Lower lobe of right lung (tissue), 2 donors: ENCODE measurements around the gene NUAK1. TPM values are rescaled to one million over a fixed set of nuclear protein-coding genes. Genes with fewer than 3 reads are reported as not detected.
A peak's percentile ranks its signal among the peaks of the same experiment; 100 is the strongest.

Experiments
- ATAC-seq, 2 donors: fragments of 200-7000 bp; cut with Tn5 transposase; one replicate each; pipeline ENCODE4 v1.9.1; 2020 to 2022; ENCODE audit warnings: mild to moderate bottlenecking in 2 of 2, moderate library complexity in 2 of 2
- DNase-seq: peaks from one replicate; pipeline ENCODE4 v3.0.0-alpha.2; 2020
- H3K27ac ChIP-seq: fragments of 200-600 bp; one replicate; pipeline ENCODE4 v1.8.0; 2022
- H3K27me3 ChIP-seq: fragments of 200-600 bp; one replicate; pipeline ENCODE4 v1.8.0; 2022; ENCODE audit warnings: low read depth
- H3K36me3 ChIP-seq: fragments of 200-600 bp; one replicate; pipeline ENCODE4 v1.8.0; 2022; ENCODE audit warnings: mild to moderate bottlenecking
- H3K4me1 ChIP-seq: fragments of 200-600 bp; one replicate; pipeline ENCODE4 v1.8.0; 2022
- H3K4me3 ChIP-seq: fragments of 200-600 bp; one replicate; pipeline ENCODE4 v1.8.0; 2022; ENCODE audit warnings: mild to moderate bottlenecking
- H3K9me3 ChIP-seq: fragments of 200-600 bp; one replicate; pipeline ENCODE4 v1.8.0; 2022
- intact Hi-C: fragments of 100-400 bp; cut with DNase I; formaldehyde crosslinking; loops from one replicate; pipeline ENCODE4 v1.11.0; 2022
- total RNA-seq: library from RNA; stranded (reverse); fragmentation: NEBNext Ultra II Directional; extraction: Animal tissue kit (Norgen Biotek cat#: 25700); gene quantifications from one replicate; pipeline ENCODE4 v1.2.1, GENCODE V29; 2021
- TF ChIP-seq, protein P1 (sequence below): fragments of 200-600 bp; IDR thresholded peaks from one replicate; pipeline ENCODE4 v1.8.0; 2022; ENCODE audit warnings: antibody characterized with exemption, mild to moderate bottlenecking
- donor health status: DM: no; HTN: yes; CAD: no; lungs with severe emphysema.

NUAK1 gene
- total RNA-seq, 1 donor from 2014 or later: 17.5 TPM

DNA sequence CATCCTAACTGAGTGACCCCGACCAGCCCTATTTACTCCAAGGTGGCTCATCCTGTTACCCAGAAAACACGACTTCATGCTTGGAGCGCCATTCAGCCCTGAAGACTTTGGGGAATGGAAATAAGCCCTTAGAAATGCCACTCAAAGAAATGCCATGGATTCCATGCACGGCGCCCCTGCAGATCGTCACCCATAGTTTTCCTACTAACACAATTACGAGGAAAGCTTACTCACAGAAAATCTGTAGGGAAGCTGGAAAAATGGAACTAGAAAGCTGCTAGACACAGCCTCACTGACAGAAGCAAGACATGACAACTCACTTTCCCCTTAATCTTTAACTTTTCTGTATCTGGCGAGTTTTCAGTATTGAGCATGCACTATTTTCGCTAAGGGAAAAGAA, 19.5 kb downstream of the NUAK1 start:
- ATAC-seq (no peak), DNase-seq (no peak)
- TF ChIP-seq, protein P1, sequence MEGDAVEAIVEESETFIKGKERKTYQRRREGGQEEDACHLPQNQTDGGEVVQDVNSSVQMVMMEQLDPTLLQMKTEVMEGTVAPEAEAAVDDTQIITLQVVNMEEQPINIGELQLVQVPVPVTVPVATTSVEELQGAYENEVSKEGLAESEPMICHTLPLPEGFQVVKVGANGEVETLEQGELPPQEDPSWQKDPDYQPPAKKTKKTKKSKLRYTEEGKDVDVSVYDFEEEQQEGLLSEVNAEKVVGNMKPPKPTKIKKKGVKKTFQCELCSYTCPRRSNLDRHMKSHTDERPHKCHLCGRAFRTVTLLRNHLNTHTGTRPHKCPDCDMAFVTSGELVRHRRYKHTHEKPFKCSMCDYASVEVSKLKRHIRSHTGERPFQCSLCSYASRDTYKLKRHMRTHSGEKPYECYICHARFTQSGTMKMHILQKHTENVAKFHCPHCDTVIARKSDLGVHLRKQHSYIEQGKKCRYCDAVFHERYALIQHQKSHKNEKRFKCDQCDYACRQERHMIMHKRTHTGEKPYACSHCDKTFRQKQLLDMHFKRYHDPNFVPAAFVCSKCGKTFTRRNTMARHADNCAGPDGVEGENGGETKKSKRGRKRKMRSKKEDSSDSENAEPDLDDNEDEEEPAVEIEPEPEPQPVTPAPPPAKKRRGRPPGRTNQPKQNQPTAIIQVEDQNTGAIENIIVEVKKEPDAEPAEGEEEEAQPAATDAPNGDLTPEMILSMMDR: no peak
- intact Hi-C loops: no loop called here
- Histone ChIP-seq H3K27ac (no peak overlapping the region), H3K9me3 (no peaks in the 10 kb centered on the region), H3K27me3 (no peaks in the 10 kb centered on the region), H3K4me1 (peaks cover 33% of the 10 kb centered on the region), H3K4me3 (no peak overlapping the region), H3K36me3 (no peaks in the 10 kb centered on the region)

DNA sequence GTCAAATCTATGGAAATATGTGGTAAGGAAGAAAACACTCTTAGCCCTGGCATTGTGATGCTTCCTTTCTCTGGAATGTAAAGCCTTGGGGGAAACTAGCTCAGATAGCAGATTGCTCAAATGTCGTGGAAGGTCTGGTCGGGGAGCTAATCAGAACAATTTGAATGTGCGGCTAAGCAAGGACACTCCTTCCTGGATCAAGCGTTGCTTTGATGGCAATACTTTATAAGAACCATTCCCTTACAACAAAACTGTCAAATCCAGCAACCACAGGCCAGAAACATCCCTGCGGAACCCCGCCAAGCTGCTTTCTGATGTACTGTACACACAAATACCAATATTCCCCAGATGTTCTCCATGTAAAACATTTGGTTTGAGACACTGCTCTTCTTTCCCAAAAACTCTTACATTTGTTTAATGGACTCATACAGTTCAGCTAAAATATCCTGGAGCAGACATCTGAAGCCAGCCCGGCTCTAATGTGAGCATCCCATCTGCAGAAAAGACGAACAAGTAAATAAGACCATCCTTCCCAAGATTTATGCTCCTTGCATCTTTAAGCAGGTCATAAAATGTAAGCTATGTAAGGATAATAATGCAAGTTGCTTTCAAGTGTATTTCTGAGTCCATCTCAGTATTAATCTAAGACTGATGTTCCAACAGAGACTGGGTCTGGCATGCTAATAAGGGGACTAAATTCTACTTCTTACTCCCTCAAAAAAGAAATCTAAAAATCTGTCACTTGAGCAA, 20.2 kb downstream of the NUAK1 start:
- no peak for ATAC-seq
- H3K4me1 ChIP-seq: peaks cover 41% of the 10 kb centered on the region
- intact Hi-C loops: no loop called here

DNA sequence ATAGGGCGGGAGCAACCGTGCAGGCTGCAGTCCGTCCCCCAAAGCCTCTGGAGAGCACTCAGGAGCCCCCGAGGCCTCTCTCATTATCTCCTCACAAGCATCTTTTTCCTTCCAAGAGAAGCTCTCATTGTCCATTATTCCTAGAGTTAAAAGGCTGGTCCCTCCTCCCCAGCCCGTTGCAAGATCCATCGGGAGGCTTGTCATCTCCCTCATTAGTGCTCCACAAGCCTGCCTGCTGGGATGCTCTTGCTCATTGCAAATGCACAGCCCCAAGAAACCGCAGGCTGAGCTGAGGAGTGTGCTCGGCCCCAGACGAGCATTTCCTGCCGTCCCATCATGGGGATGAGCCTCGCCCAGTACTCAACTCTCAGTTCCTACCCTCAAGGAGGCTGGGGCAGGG, 23.3 kb downstream of the NUAK1 start:
- H3K27me3 ChIP-seq: no peaks in the 10 kb centered on the region
- no peak for DNase-seq
- ATAC-seq: no peak
- TF ChIP-seq, protein P1: no peak
- peaks cover 50% of the 10 kb centered on the region for H3K4me1 ChIP-seq
- intact Hi-C loops: no loop called here
- no peak overlapping the region for H3K27ac ChIP-seq
- no peak overlapping the region for H3K4me3 ChIP-seq
- H3K9me3 ChIP-seq: no peaks in the 10 kb centered on the region
- H3K36me3 ChIP-seq: no peaks in the 10 kb centered on the region

More for the DNA sequence above, 20.2 kb downstream of the NUAK1 start:
- Histone ChIP-seq H3K27ac (no peak overlapping the region), H3K27me3 (no peaks in the 10 kb centered on the region), H3K9me3 (no peaks in the 10 kb centered on the region), H3K36me3 (no peaks in the 10 kb centered on the region), H3K4me3 (no peak overlapping the region)
- DNase-seq: no peak
- TF ChIP-seq, protein P1: no peak

DNA sequence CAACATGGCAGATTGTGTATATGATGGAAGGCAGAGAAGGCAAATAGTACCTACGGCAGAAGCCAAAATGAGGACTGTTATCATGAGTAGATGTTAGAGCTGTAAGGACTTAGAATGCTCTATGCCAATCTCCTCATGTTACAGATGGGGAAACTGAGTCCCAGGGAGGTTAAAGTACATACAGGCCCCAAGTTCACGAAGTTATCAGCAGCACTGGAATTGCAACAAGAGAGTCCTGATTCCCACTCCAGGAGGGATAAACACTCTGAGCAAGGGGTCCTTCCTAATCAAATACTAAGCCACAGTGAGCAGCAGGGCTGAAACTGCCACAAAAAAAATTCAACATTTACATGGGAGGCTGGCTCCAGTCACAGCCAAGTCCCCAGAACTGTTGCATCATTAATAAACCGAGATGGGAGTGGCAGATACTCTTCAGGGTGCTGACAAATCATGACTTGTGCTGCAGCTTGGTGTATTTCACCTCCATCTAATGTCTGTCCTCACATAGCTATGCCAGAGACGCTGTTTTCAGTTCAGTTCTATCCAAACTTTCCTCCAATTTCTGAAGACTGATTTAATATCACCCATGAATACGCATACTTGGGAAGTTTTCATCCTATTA, 24.2 kb downstream of the NUAK1 start:
- H3K36me3 ChIP-seq: no peaks in the 10 kb centered on the region
- H3K27me3 ChIP-seq: no peaks in the 10 kb centered on the region
- no peak overlapping the region for H3K4me3 ChIP-seq
- ATAC-seq (no peak), DNase-seq (no peak)
- H3K27ac ChIP-seq: no peak overlapping the region
- no peaks in the 10 kb centered on the region for H3K9me3 ChIP-seq
- TF ChIP-seq, protein P1: no peak
- intact Hi-C loops: no loop called here
- peaks cover 59% of the 10 kb centered on the region for H3K4me1 ChIP-seq

DNA sequence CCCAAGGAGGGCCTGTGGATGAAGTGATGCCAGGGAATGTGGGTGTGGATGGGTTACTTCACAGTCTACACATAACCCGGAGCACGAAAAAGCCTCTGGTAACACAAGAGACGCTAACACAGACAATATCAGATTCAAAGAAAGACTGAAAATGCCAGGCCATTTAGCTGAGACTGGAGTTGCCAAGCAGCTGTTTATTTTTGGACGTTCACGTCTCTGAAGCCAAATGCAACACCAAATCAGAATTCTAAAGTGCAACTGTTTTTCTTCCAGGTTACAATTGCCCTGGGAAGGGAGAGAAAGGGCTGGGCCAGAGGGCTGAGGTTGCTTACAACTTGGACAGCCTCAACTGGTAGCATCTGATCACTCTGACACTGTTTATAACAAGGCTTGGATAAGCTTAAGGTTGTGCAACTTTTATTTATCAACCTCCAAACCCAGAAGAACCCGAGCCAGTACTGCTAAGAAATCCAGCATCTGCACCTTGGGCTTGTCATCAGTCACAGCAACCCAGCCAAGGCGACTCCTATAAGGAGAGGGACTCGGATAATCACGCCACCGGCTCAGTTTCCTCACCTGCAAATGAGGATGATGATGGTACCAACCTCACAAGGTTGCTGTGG, 24.8 kb downstream of the NUAK1 start:
- Histone ChIP-seq H3K9me3 (no peaks in the 10 kb centered on the region), H3K36me3 (no peaks in the 10 kb centered on the region), H3K27me3 (no peaks in the 10 kb centered on the region), H3K4me3 (no peak overlapping the region), H3K4me1 (peaks cover 55% of the 10 kb centered on the region), H3K27ac (peak overlapping the region; percentile 54)
- ATAC-seq (peak; percentile 51 to 60), DNase-seq (no peak)
- TF ChIP-seq, protein P1: no peak
- intact Hi-C loops: no loop called here
